ENCODE results near the gene UQCRC1. TPM values are rescaled to one million over a fixed set of nuclear protein-coding genes. Genes with fewer than 3 reads are reported as not detected.
"Not testable (repeated sequence)": the region's sequence is repeated elsewhere in the genome, so short reads cannot be mapped to it uniquely, and the experiment has no call there.

Gene UQCRC1
- total RNA-seq, 4 donors from 2014 or later, result 679 to 861 (median 720) TPM

DNA sequence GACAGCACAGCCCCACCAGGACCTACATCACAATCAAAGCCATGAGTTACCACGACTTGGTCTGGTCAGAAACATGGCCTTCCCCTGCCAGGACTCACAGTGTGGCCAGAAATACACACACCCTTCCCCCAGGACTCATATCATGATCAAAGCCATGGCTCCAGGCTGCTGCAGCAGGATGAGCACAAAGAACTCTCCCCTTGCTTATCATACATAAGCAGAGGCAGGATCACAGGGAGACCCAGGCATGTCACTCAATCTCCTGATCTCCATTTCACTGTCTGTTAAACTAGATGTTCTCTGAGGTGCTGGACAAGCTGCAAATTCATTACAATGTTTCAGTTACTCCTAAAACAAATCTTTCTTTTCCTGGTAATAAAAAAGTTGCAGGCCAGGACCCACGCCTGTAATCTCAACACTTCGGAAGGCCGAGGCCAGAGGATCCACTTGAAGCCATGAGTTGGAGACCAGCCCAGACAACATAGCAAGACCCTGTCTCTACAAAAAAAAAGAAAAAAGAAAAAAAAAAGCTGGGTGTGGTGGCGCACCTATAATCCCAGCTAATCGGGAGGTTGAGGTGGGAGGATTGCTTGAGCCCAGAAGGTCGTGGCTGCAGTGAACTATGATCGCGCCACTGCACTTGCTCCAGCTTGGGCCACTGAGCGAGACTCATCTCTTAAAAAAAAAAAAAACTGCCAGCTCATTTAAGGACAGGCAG is 54.1 kb downstream of the UQCRC1 start:
- no peak for ATAC-seq
- Histone ChIP-seq H3K36me3 (no peaks in the 10 kb centered on the region), H3K9me3 (no peaks in the 10 kb centered on the region), H3K4me1 (peaks cover 25 to 31% of the 10 kb centered on the region in 2 donors), H3K27ac (no peak overlapping the region), H3K27me3 (no peaks in the 10 kb centered on the region), H3K4me3 (no peak overlapping the region)
- no peak for DNase-seq
- no peak for TF ChIP-seq POLR2A (IDR thresholded peaks at IDR 0.05)
- TF ChIP-seq, protein P1, sequence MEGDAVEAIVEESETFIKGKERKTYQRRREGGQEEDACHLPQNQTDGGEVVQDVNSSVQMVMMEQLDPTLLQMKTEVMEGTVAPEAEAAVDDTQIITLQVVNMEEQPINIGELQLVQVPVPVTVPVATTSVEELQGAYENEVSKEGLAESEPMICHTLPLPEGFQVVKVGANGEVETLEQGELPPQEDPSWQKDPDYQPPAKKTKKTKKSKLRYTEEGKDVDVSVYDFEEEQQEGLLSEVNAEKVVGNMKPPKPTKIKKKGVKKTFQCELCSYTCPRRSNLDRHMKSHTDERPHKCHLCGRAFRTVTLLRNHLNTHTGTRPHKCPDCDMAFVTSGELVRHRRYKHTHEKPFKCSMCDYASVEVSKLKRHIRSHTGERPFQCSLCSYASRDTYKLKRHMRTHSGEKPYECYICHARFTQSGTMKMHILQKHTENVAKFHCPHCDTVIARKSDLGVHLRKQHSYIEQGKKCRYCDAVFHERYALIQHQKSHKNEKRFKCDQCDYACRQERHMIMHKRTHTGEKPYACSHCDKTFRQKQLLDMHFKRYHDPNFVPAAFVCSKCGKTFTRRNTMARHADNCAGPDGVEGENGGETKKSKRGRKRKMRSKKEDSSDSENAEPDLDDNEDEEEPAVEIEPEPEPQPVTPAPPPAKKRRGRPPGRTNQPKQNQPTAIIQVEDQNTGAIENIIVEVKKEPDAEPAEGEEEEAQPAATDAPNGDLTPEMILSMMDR (IDR thresholded peaks at IDR 0.05 in 4 of 5, conservative IDR thresholded peaks at IDR 0.05 in 1 of 5), result no peak
- intact Hi-C loops (cut with DNase I; ENCODE audit: low total_unique reads), result loop anchor here (5.0 kb wide), 1 partner anchor 132 kb away; the partner anchor contains the start of gene NCKIPSD
- in situ Hi-C loops (cut with MboI; ENCODE audit: low sequenced_read_pairs in 4 of 4), result loop anchor here in 1 of 4 donors (5.0 kb wide), 1 partner anchor 88 kb away; a partner anchor contains a TSS

DNA sequence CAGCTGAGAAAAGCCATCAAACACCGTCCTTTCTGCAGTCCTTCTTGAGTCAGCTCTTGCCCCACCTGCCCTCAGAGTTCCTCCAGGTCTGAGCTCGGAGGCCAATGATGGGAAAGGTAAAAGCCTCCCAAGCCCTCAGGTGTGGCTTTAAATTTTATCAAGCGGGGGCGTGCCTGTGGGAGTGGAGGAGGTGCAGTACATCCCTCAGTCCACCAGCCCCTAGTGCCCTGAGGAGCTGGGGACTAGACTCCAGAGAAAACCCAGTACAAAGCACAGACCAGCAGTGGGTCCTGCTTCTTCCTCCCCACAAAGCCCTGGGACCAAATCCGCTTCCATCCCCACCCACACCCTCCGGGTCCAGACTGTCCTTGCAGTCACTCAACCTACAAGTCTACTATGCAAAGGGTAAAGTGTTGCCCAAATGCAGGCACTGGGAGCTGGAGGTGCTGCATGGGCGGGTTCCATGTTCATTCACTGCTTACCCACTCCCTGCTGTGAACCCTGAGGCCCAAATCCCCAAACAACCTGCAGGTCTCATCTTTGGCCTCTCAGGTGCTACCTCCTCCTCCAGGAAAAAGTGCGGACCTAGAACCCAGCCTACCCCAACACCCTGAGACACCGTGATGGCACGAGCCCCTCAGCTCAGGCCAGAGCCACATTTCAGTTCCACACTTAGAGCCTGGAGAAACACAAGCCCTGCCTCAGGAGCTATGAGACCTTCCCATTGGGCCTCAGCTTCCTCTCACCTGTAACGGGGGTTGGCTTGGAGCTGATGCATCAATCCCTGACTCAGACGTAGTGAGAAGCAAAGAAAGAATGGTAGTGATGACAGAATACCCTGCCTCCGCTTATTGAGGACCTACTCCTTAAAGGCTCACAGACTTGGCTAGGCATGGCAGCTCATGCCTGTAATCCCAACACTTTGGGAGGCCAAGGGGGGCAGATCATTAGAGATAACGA is 55.3 kb downstream of the UQCRC1 start:
- ATAC-seq, result no peak
- in situ Hi-C loops (cut with MboI; ENCODE audit: low sequenced_read_pairs in 4 of 4), result no loop called here
- H3K27me3 ChIP-seq, result no peaks in the 10 kb centered on the region
- no peak overlapping the region for H3K4me3 ChIP-seq
- peaks cover 15 to 20% of the 10 kb centered on the region in 2 donors for H3K4me1 ChIP-seq
- intact Hi-C loops (cut with DNase I; ENCODE audit: low total_unique reads), result no loop called here
- H3K36me3 ChIP-seq, result no peaks in the 10 kb centered on the region
- no peak overlapping the region for H3K27ac ChIP-seq
- no peak for TF ChIP-seq POLR2A (IDR thresholded peaks at IDR 0.05)
- TF ChIP-seq, protein P1 (IDR thresholded peaks at IDR 0.05 in 4 of 5, conservative IDR thresholded peaks at IDR 0.05 in 1 of 5), result no peak
- no peak for DNase-seq
- no peaks in the 10 kb centered on the region for H3K9me3 ChIP-seq

DNA sequence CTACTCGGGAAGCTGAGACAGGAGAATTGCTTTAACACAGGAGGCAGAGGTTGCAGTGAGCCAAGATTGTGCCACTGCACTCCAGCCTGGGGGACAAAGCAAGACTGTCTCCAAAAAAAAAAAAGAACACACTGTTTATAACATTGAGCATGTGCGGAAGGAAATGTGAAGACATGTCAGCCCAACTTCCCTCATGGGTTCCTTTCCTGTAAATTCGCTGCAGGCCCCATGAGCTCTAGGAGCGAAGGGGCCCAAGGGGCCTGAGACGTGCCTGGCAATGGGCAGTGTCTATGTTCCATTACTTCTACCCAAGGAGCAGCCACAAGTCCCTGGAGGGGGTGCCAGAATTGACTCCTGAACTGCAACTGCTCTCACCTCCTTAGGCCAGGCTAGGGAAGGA is 56.1 kb downstream of the UQCRC1 start:
- intact Hi-C loops (cut with DNase I; ENCODE audit: low total_unique reads), result no loop called here
- in situ Hi-C loops (cut with MboI; ENCODE audit: low sequenced_read_pairs in 4 of 4), result no loop called here
- Histone ChIP-seq H3K27ac (no peak overlapping the region), H3K27me3 (no peaks in the 10 kb centered on the region), H3K4me1 (peaks cover 11 to 12% of the 10 kb centered on the region in 2 donors), H3K9me3 (no peaks in the 10 kb centered on the region), H3K4me3 (no peak overlapping the region), H3K36me3 (no peaks in the 10 kb centered on the region)
- ATAC-seq (no peak), DNase-seq (no peak)
- TF ChIP-seq, protein P1 (IDR thresholded peaks at IDR 0.05 in 4 of 5, conservative IDR thresholded peaks at IDR 0.05 in 1 of 5), result no peak
- TF ChIP-seq POLR2A (IDR thresholded peaks at IDR 0.05), result no peak

DNA sequence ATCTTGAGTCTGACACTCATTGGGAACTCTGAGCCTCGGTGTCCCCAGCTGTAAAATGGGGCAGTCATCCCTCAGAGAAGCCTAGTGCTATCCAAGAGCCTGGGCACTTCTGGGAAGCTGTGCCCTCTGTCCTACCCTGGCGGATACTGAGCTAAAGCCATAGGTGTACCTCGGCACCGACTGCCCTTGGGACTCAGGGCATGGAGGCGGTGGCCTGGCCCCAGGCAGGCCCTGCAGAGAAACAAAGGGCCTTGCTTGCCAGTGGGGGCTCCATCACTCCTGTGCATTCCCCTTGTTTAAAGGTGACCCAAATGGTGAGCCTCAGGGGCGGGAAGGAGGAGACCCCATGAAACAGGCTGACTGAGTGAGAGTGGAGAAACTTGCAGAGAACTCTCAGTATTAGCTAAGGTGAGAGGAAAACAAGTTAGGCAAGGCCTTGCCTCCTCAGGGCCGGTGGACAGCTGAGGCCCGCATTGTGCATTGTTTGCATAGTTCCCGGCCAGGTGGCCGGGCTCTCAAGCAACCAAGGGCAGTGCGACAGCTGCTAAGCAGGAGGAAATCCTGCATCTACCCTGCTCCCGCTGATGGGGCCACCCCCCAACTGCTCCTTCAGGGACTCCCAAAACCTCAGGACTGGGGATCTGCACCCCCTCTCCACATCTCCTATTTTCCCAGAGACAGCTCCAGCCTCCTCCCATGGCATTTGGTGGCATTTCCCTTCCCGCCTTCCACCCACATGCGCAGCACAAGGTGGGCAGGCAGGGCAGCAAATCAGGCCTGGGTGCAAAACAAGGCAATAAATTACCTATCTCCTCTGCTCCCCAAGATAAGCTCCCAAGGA is 57.1 kb downstream of the UQCRC1 start:
- in situ Hi-C loops (cut with MboI; ENCODE audit: low sequenced_read_pairs in 4 of 4), result no loop called here
- TF ChIP-seq POLR2A (IDR thresholded peaks at IDR 0.05), result no peak
- TF ChIP-seq, protein P1 (IDR thresholded peaks at IDR 0.05 in 4 of 5, conservative IDR thresholded peaks at IDR 0.05 in 1 of 5), result no peak
- no peak overlapping the region for H3K4me3 ChIP-seq
- H3K27me3 ChIP-seq, result no peaks in the 10 kb centered on the region
- intact Hi-C loops (cut with DNase I; ENCODE audit: low total_unique reads), result no loop called here
- ATAC-seq (no peak), DNase-seq (no peak)
- H3K9me3 ChIP-seq, result no peaks in the 10 kb centered on the region
- H3K27ac ChIP-seq, result no peak overlapping the region
- H3K4me1 ChIP-seq, result peaks cover 3% of the 10 kb centered on the region in 2 donors
- no peaks in the 10 kb centered on the region for H3K36me3 ChIP-seq

DNA sequence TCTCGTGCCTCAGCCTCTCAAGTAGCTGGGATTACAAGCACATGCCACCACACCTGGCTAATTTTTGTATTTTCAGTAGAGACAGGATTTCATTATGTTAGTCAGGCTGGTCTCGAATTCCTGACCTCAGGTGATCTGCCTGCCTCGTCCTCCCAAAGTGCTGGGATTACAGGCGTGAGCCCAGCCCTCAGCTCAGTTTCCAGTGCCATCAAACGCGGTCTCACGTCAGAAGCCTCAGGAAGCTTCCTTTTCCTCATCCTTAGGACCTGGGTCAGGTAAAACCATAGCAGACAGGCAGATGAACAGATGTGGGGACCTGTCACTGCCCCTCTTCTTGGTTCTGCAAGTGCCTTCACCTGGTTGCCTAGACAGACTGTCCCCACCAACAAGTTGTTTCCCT is 57.8 kb downstream of the UQCRC1 start:
- in situ Hi-C loops (cut with MboI; ENCODE audit: low sequenced_read_pairs in 4 of 4); DNase-seq; ATAC-seq; H3K9me3 ChIP-seq; H3K27ac ChIP-seq; H3K4me3 ChIP-seq; intact Hi-C loops (cut with DNase I; ENCODE audit: low total_unique reads); H3K27me3 ChIP-seq; H3K4me1 ChIP-seq; H3K36me3 ChIP-seq: not testable (repeated sequence)

Measured in gastrocnemius medialis (tissue), 4 donors.